Measurements from ENCODE around the gene ST6GALNAC1.

Gene ST6GALNAC1

GRCh38 chr17:76598004-76598439 is 45.5 kb downstream of the ST6GALNAC1 start:
- TF ChIP-seq CTCF (IDR thresholded peaks at IDR 0.05; ENCODE audit: borderline replicate concordance, insufficient read depth, low read depth, low read length) = no peak
- H3K4me3 ChIP-seq (ENCODE audit: low read depth, low read length) = no peak overlapping the region

GRCh38 chr17:76597156-76598003 is 46.2 kb downstream of the ST6GALNAC1 start:
- H3K4me3 ChIP-seq (ENCODE audit: low read depth, low read length) = no peak overlapping the region
- TF ChIP-seq CTCF (IDR thresholded peaks at IDR 0.05; ENCODE audit: borderline replicate concordance, insufficient read depth, low read depth, low read length) = no peak

- no peak for TF ChIP-seq CTCF (IDR thresholded peaks at IDR 0.05; ENCODE audit: borderline replicate concordance, insufficient read depth, low read depth, low read length)
These were observed 48.9 kb downstream of the ST6GALNAC1 start for GRCh38 chr17:76594690-76595089.

GRCh38 chr17:76593959-76594358 is 49.6 kb downstream of the ST6GALNAC1 start:
- H3K4me3 ChIP-seq (ENCODE audit: low read depth, low read length) = no peak overlapping the region
- no peak for TF ChIP-seq CTCF (IDR thresholded peaks at IDR 0.05; ENCODE audit: borderline replicate concordance, insufficient read depth, low read depth, low read length)

More at GRCh38 chr17:76594690-76595089, 48.9 kb downstream of the ST6GALNAC1 start:
- H3K4me3 ChIP-seq (ENCODE audit: low read depth, low read length) = no peak overlapping the region

- no peak overlapping the region for H3K4me3 ChIP-seq (ENCODE audit: low read depth, low read length)
- TF ChIP-seq CTCF (IDR thresholded peaks at IDR 0.05; ENCODE audit: borderline replicate concordance, insufficient read depth, low read depth, low read length) = no peak
These were observed 50.2 kb downstream of the ST6GALNAC1 start for GRCh38 chr17:76593384-76593826.

- no peak overlapping the region for H3K4me3 ChIP-seq (ENCODE audit: low read depth, low read length)
- no peak for TF ChIP-seq CTCF (IDR thresholded peaks at IDR 0.05; ENCODE audit: borderline replicate concordance, insufficient read depth, low read depth, low read length)
These were observed 55.4 kb downstream of the ST6GALNAC1 start for GRCh38 chr17:76588182-76588581.
